H9 (cell line): Measurements from ENCODE around the gene LZIC. TPM values are rescaled to one million over a fixed set of nuclear protein-coding genes. Genes with fewer than 3 reads are reported as not detected.

Experiments used
- DNase-seq: peaks from one replicate; pipeline ENCODE4 v3.0.0-alpha.2; 2017
- H2AFZ ChIP-seq: one replicate; pipeline ENCODE4 v1.6.1; 2013; ENCODE audit warnings: mild to moderate bottlenecking, low read length, control low read depth, moderate library complexity
- H2AK5ac ChIP-seq: 2 replicates; pipeline ENCODE4 v1.6.1; 2013; ENCODE audit warnings: low read length, control low read depth, mixed read lengths; ENCODE audit not compliant: insufficient read length
- H2BK120ac ChIP-seq: one replicate; pipeline ENCODE4 v1.6.1; 2013; ENCODE audit warnings: low read depth, mild to moderate bottlenecking, low read length, control low read depth, inconsistent platforms; ENCODE audit not compliant: poor library complexity, severe bottlenecking
- H2BK12ac ChIP-seq: 2 replicates; pipeline ENCODE4 v1.6.1; 2013; ENCODE audit warnings: low read length, control low read depth, mixed read lengths, low read depth; ENCODE audit not compliant: insufficient read length
- H2BK15ac ChIP-seq: 2 replicates; pipeline ENCODE4 v1.6.1; 2013; ENCODE audit warnings: low read depth, low read length, control low read depth
- H2BK20ac ChIP-seq: one replicate; pipeline ENCODE4 v1.6.1; 2013; ENCODE audit warnings: low read depth, mild to moderate bottlenecking, low read length, control low read depth, inconsistent platforms; ENCODE audit not compliant: poor library complexity, severe bottlenecking
- H2BK5ac ChIP-seq: 2 replicates; pipeline ENCODE4 v1.6.1; 2013; ENCODE audit warnings: low read length, control low read depth, mixed read lengths; ENCODE audit not compliant: insufficient read length
- H3K14ac ChIP-seq: 2 replicates; pipeline ENCODE4 v1.6.1; 2013; ENCODE audit warnings: low read length, control low read depth; ENCODE audit not compliant: insufficient read depth
- H3K18ac ChIP-seq: 2 replicates; pipeline ENCODE4 v1.6.1; 2013; ENCODE audit warnings: low read depth, mild to moderate bottlenecking, mixed read lengths, low read length, control low read depth; ENCODE audit not compliant: insufficient read length
- H3K23ac ChIP-seq: 2 replicates; pipeline ENCODE4 v1.6.1; 2013; ENCODE audit warnings: low read length, control low read depth, mixed read lengths, low read depth; ENCODE audit not compliant: insufficient read length
- H3K23me2 ChIP-seq: 2 replicates; pipeline ENCODE4 v1.6.1; 2013; ENCODE audit warnings: low read depth, mild to moderate bottlenecking, mixed read lengths, low read length, control low read depth; ENCODE audit not compliant: insufficient read length, poor library complexity, severe bottlenecking
- H3K27ac ChIP-seq: 2 replicates; pipeline ENCODE4 v1.5.1; 2013; ENCODE audit warnings: low read length, control low read depth, mixed read lengths, low read depth; ENCODE audit not compliant: insufficient read length
- H3K27me3 ChIP-seq: 2 replicates; pipeline ENCODE4 v1.6.1; 2013; ENCODE audit warnings: low read length, control low read depth, inconsistent platforms; ENCODE audit not compliant: insufficient read depth
- H3K4ac ChIP-seq: 2 replicates; pipeline ENCODE4 v1.6.1; 2013; ENCODE audit warnings: low read depth, mild to moderate bottlenecking, control low read depth, inconsistent platforms, low read length, moderate library complexity
- H3K4me1 ChIP-seq: 2 replicates; pipeline ENCODE4 v1.6.1; 2013; ENCODE audit warnings: low read length, control low read depth, inconsistent platforms; ENCODE audit not compliant: insufficient read depth
- H3K4me2 ChIP-seq: 2 replicates; pipeline ENCODE4 v1.6.1; 2013; ENCODE audit warnings: low read length, control low read depth, mixed read lengths; ENCODE audit not compliant: insufficient read length, insufficient read depth
- H3K56ac ChIP-seq: 2 replicates; pipeline ENCODE4 v1.6.1; 2013; ENCODE audit warnings: low read depth, mild to moderate bottlenecking, mixed read lengths, low read length, control low read depth; ENCODE audit not compliant: insufficient read length
- H3K79me1 ChIP-seq: 2 replicates; pipeline ENCODE4 v1.6.1; 2013; ENCODE audit warnings: low read depth, mild to moderate bottlenecking, moderate library complexity, low read length, control low read depth, inconsistent platforms; ENCODE audit not compliant: insufficient read depth, poor library complexity, severe bottlenecking
- H3K79me2 ChIP-seq: 2 replicates; pipeline ENCODE4 v1.6.1; 2013; ENCODE audit warnings: low read length, control low read depth, inconsistent platforms; ENCODE audit not compliant: insufficient read depth
- H3K9ac ChIP-seq: 2 replicates; pipeline ENCODE4 v1.6.1; 2013; ENCODE audit warnings: low read length, control low read depth, mixed read lengths; ENCODE audit not compliant: insufficient read length; ENCODE audit errors: extremely low read depth
- H3K9me3 ChIP-seq: one replicate; pipeline ENCODE4 v1.6.1; 2013; ENCODE audit warnings: low read depth, low read length, inconsistent platforms; ENCODE audit not compliant: control insufficient read depth
- H3T11ph ChIP-seq: one replicate; pipeline ENCODE4 v1.6.1; 2013; ENCODE audit warnings: mild to moderate bottlenecking, low read length, control low read depth, inconsistent platforms
- H4K20me1 ChIP-seq: one replicate; pipeline ENCODE4 v1.6.1; 2013; ENCODE audit not compliant: control insufficient read depth, insufficient read length, insufficient read depth
- H4K5ac ChIP-seq: 2 replicates; pipeline ENCODE4 v1.6.1; 2013; ENCODE audit warnings: low read depth, mild to moderate bottlenecking, mixed read lengths, low read length, control low read depth; ENCODE audit not compliant: insufficient read length
- H4K8ac ChIP-seq: replicated peaks from 2 replicates; pipeline ENCODE4 v1.6.1; 2013; ENCODE audit warnings: low read length, control low read depth, mixed read lengths, low read depth; ENCODE audit not compliant: insufficient read length
- H4K91ac ChIP-seq: 2 replicates; pipeline ENCODE4 v1.6.1; 2013; ENCODE audit warnings: low read depth, mild to moderate bottlenecking, moderate library complexity, mixed read lengths, low read length, control low read depth; ENCODE audit not compliant: insufficient read length
- H3K27ac Mint-ChIP-seq, 3 experiments: 2 replicates in 2 of 3; 3 replicates in 1 of 3; pipeline ENCODE4 v1.8.0; 2020 to 2021; ENCODE audit warnings: mixed read lengths in 3 of 3, mild to moderate bottlenecking in 1 of 3, moderate library complexity in 1 of 3
- H3K27me3 Mint-ChIP-seq: 2 replicates; pipeline ENCODE4 v1.8.0; 2021; ENCODE audit warnings: low read depth, mild to moderate bottlenecking, moderate library complexity, mixed read lengths
- H3K36me3 Mint-ChIP-seq, 3 experiments: 2 replicates in 2 of 3; 3 replicates in 1 of 3; pipeline ENCODE4 v1.8.0; 2020 to 2021; ENCODE audit warnings: low read depth in 3 of 3, mixed read lengths in 3 of 3; ENCODE audit not compliant: insufficient read depth in 1 of 3
- H3K4me1 Mint-ChIP-seq, 2 experiments: 2 replicates each; pipeline ENCODE4 v1.8.0; 2020; ENCODE audit warnings: mixed read lengths in 2 of 2
- H3K4me3 Mint-ChIP-seq, 2 experiments: 2 replicates in 1 of 2; 3 replicates in 1 of 2; pipeline ENCODE4 v1.8.0; 2020 to 2021; ENCODE audit warnings: mild to moderate bottlenecking in 2 of 2, mixed read lengths in 2 of 2, moderate library complexity in 1 of 2
- H3K9me3 Mint-ChIP-seq, 2 experiments: 2 replicates in 1 of 2; 3 replicates in 1 of 2; pipeline ENCODE4 v1.8.0; 2020; ENCODE audit warnings: mild to moderate bottlenecking in 2 of 2, mixed read lengths in 2 of 2, moderate library complexity in 1 of 2
- CTCF ChIP-seq: fragments of 200-600 bp; sonication (generic); conservative IDR thresholded peaks from 3 replicates; pipeline ENCODE4 v1.8.0; 2021; ENCODE audit warnings: antibody characterized with exemption, mild to moderate bottlenecking
- WGBS: extraction: QIAGEN DNeasy Blood & Tissue Kit; methylation state at CpG from one replicate; pipeline ENCODE4 v1.1.7; 2013; ENCODE audit warnings: missing lambda C conversion rate, low lambda C conversion rate, mixed read lengths; ENCODE audit not compliant: insufficient read length; ENCODE audit errors: extremely low coverage; 5-methylcytosine and 5-hydroxymethylcytosine counted together
- total RNA-seq: library from RNA; stranded (reverse); gene quantifications from 2 replicates; pipeline ENCODE4 v1.2.1, GENCODE V29; 2021

The LZIC gene
- total RNA-seq, 1 experiment from 2014 or later: 22.9 TPM

- Histone ChIP-seq H2BK5ac (no peak overlapping the region), H3K23me2 (no peaks in the 10 kb centered on the region), H3K18ac (no peak overlapping the region), H3K27ac (no peak overlapping the region), H3T11ph (no peak overlapping the region), H2BK15ac (no peak overlapping the region), H2BK120ac (no peak overlapping the region), H3K14ac (no peak overlapping the region), H4K20me1 (no peaks in the 10 kb centered on the region), H3K79me2 (no peaks in the 10 kb centered on the region), H3K79me1 (no peaks in the 10 kb centered on the region), H2BK20ac (no peak overlapping the region), H4K91ac (no peak overlapping the region), H2BK12ac (no peak overlapping the region), H3K4me1 (peaks cover 9% of the 10 kb centered on the region; the same call in 1 of the 2 replicates), H3K4me2 (no peak overlapping the region), H3K9me3 (no peaks in the 10 kb centered on the region), H3K27me3 (no peaks in the 10 kb centered on the region), H3K23ac (no peak overlapping the region), H2AK5ac (no peak overlapping the region), H3K56ac (no peak overlapping the region), H2AFZ (no peak overlapping the region), H3K9ac (no peak overlapping the region), H3K4ac (no peak overlapping the region), H4K8ac (no peak overlapping the region), H4K5ac (no peak overlapping the region)
- H3K27ac Mint-ChIP-seq: peak overlapping the region; percentile 74 to 91 (median 90); a peak in 6 of 7 replicates
- no peaks in the 10 kb centered on the region for H3K27me3 Mint-ChIP-seq
- no peak for TF ChIP-seq CTCF
- H3K9me3 Mint-ChIP-seq: no peaks in the 10 kb centered on the region
- no CpG with 5 or more reads among the region's 8 CpGs for WGBS
- H3K4me1 Mint-ChIP-seq: peaks cover 40 to 48% of the 10 kb centered on the region in 2 experiments
- DNase-seq: no peak
- H3K36me3 Mint-ChIP-seq: peaks cover 0 to 6% (median 0%) of the 10 kb centered on the region in 3 experiments; a peak in 2 of 7 replicates
- H3K4me3 Mint-ChIP-seq: peak overlapping the region in 1 of 2 experiments; percentile 45; a peak in 1 of 5 replicates
Measured at GRCh38 chr1:9889411-9889810, 53.8 kb downstream of the LZIC start.
